Cardiac muscle cell (in vitro differentiated cells and primary cell): ENCODE data around the gene LIN28B. TPM values are rescaled to one million over a fixed set of nuclear protein-coding genes. Genes with fewer than 3 reads are reported as not detected.

Source experiments
- DNase-seq, 2 donors: peaks; one replicate each; pipeline versions ENCODE4 v3.0.0 to v3.0.0-alpha.2; 2010 to 2017; ENCODE audit warnings: low read depth in 1 of 2, low spot score in 1 of 2
- H3K27ac ChIP-seq: fragments of 200-600 bp; sonication (generic); 2 replicates; pipeline ENCODE4 v1.5.1; 2016
- H3K27me3 ChIP-seq: fragments of 200-600 bp; sonication (generic); 2 replicates; pipeline ENCODE4 v1.6.0; 2016; ENCODE audit warnings: control low read depth
- H3K36me3 ChIP-seq: fragments of 200-600 bp; sonication (generic); 2 replicates; pipeline ENCODE4 v1.5.1; 2016; ENCODE audit warnings: control low read depth
- H3K4me1 ChIP-seq: fragments of 200-600 bp; sonication (generic); 2 replicates; pipeline ENCODE4 v1.8.1; 2017; ENCODE audit warnings: low read depth, mild to moderate bottlenecking, mixed run types
- H3K4me3 ChIP-seq: fragments of 200-600 bp; sonication (generic); 2 replicates; pipeline ENCODE4 v1.5.1; 2016; ENCODE audit warnings: mild to moderate bottlenecking
- H3K9me3 ChIP-seq: fragments of 200-600 bp; sonication (generic); 2 replicates; pipeline ENCODE4 v1.5.1; 2017; ENCODE audit warnings: low read depth, mild to moderate bottlenecking, control low read depth
- CTCF ChIP-seq: IDR thresholded peaks from 2 replicates; pipeline ENCODE4 v1.5.1; 2012; ENCODE audit warnings: low read depth, mild to moderate bottlenecking, low read length
- polyA plus RNA-seq: library from polyadenylated mRNA; unstranded; fragments of >200 nt; fragmentation: Nextera tagmentation; extraction: Ambion mirVana; gene quantifications from 2 replicates; pipeline ENCODE4 v1.2.1, GENCODE V29; 2016
- total RNA-seq: library from RNA; depleted of rRNA; stranded (reverse); fragments of >200 nt; gene quantifications from 2 replicates; pipeline ENCODE4 v1.2.3, GENCODE V29; 2016

LIN28B gene
- total and polyA plus RNA-seq, 2 experiments from 2014 or later = 6.8 to 18.6 TPM

- Histone ChIP-seq H3K4me3 (no peak overlapping the region), H3K9me3 (no peaks in the 10 kb centered on the region), H3K36me3 (peaks cover 57% of the 10 kb centered on the region), H3K4me1 (no peaks in the 10 kb centered on the region), H3K27me3 (no peaks in the 10 kb centered on the region), H3K27ac (no peak overlapping the region)
- DNase-seq = no peak
- no peak for TF ChIP-seq CTCF
These were observed 151.8 kb downstream of the LIN28B start for GRCh38 chr6:105108631-105109262.

GRCh38 chr6:105109955-105110895 is 153.3 kb downstream of the LIN28B start:
- Histone ChIP-seq H3K9me3 (no peaks in the 10 kb centered on the region), H3K36me3 (peaks cover 67% of the 10 kb centered on the region), H3K27ac (no peak overlapping the region), H3K4me1 (no peaks in the 10 kb centered on the region), H3K27me3 (no peaks in the 10 kb centered on the region), H3K4me3 (no peak overlapping the region)
- no peak for TF ChIP-seq CTCF
- DNase-seq = no peak

- no peak overlapping the region for H3K4me3 ChIP-seq
- DNase-seq = no peak
- TF ChIP-seq CTCF = no peak
- H3K9me3 ChIP-seq = no peaks in the 10 kb centered on the region
- H3K27me3 ChIP-seq = no peaks in the 10 kb centered on the region
- peaks cover 64% of the 10 kb centered on the region for H3K36me3 ChIP-seq
- no peaks in the 10 kb centered on the region for H3K4me1 ChIP-seq
- no peak overlapping the region for H3K27ac ChIP-seq
These were observed 154.2 kb downstream of the LIN28B start for GRCh38 chr6:105111105-105111504.

GRCh38 chr6:105111871-105112270 is 155.0 kb downstream of the LIN28B start:
- no peaks in the 10 kb centered on the region for H3K9me3 ChIP-seq
- no peaks in the 10 kb centered on the region for H3K4me1 ChIP-seq
- H3K36me3 ChIP-seq = peaks cover 70% of the 10 kb centered on the region
- no peak for DNase-seq
- H3K27ac ChIP-seq = no peak overlapping the region
- H3K27me3 ChIP-seq = no peaks in the 10 kb centered on the region
- no peak for TF ChIP-seq CTCF
- H3K4me3 ChIP-seq = no peak overlapping the region

- Histone ChIP-seq H3K4me3 (no peak overlapping the region), H3K36me3 (peaks cover 72% of the 10 kb centered on the region), H3K27ac (no peak overlapping the region), H3K9me3 (no peaks in the 10 kb centered on the region), H3K4me1 (no peaks in the 10 kb centered on the region), H3K27me3 (no peaks in the 10 kb centered on the region)
- DNase-seq = peak in 1 of 2 donors; percentile 6
- TF ChIP-seq CTCF = no peak
These were observed 155.7 kb downstream of the LIN28B start for GRCh38 chr6:105112577-105112976.
